ENCODE results near the gene BCAP31. TPM values are rescaled to one million over a fixed set of nuclear protein-coding genes. Genes with fewer than 3 reads are reported as not detected.
A peak's percentile ranks its signal among the peaks of the same experiment; 100 is the strongest.
"Not testable (repeated sequence)": the region's sequence is repeated elsewhere in the genome, so short reads cannot be mapped to it uniquely, and the experiment has no call there.

The BCAP31 gene
- total RNA-seq, 4 donors from 2014 or later: 86.6 to 177 (median 102) TPM

DNA sequence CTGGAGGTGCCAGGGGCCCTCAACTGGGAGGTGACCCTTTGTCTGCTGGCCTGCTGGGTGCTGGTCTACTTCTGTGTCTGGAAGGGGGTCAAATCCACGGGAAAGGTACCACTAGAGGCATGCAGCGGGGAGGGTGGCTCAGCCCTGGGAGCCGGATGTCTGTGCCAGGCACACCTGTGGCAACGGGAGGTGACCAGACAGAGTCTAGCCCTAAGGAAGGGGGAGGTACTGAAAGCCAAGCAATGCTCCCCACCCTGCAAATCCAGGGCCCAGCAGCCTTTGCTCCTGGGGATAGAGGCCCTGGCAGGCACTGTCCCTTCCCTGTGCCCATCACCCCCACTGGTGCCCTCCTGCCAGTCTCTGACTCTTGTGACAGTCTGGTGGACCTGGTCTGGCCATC is 32.2 kb downstream of the BCAP31 start:
- Histone ChIP-seq H3K4me1 (no peaks in the 10 kb centered on the region), H3K27ac (no peak overlapping the region), H3K27me3 (no peaks in the 10 kb centered on the region), H3K36me3 (no peaks in the 10 kb centered on the region), H3K9me3 (no peaks in the 10 kb centered on the region), H3K4me3 (no peak overlapping the region)
- TF ChIP-seq, protein P1, sequence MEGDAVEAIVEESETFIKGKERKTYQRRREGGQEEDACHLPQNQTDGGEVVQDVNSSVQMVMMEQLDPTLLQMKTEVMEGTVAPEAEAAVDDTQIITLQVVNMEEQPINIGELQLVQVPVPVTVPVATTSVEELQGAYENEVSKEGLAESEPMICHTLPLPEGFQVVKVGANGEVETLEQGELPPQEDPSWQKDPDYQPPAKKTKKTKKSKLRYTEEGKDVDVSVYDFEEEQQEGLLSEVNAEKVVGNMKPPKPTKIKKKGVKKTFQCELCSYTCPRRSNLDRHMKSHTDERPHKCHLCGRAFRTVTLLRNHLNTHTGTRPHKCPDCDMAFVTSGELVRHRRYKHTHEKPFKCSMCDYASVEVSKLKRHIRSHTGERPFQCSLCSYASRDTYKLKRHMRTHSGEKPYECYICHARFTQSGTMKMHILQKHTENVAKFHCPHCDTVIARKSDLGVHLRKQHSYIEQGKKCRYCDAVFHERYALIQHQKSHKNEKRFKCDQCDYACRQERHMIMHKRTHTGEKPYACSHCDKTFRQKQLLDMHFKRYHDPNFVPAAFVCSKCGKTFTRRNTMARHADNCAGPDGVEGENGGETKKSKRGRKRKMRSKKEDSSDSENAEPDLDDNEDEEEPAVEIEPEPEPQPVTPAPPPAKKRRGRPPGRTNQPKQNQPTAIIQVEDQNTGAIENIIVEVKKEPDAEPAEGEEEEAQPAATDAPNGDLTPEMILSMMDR (IDR thresholded peaks at IDR 0.05): no peak
- no peak for TF ChIP-seq POLR2A (IDR thresholded peaks at IDR 0.05)
- no peak for DNase-seq
- intact Hi-C loops (cut with DNase I; ENCODE audit: low total_unique reads): no loop called here

DNA sequence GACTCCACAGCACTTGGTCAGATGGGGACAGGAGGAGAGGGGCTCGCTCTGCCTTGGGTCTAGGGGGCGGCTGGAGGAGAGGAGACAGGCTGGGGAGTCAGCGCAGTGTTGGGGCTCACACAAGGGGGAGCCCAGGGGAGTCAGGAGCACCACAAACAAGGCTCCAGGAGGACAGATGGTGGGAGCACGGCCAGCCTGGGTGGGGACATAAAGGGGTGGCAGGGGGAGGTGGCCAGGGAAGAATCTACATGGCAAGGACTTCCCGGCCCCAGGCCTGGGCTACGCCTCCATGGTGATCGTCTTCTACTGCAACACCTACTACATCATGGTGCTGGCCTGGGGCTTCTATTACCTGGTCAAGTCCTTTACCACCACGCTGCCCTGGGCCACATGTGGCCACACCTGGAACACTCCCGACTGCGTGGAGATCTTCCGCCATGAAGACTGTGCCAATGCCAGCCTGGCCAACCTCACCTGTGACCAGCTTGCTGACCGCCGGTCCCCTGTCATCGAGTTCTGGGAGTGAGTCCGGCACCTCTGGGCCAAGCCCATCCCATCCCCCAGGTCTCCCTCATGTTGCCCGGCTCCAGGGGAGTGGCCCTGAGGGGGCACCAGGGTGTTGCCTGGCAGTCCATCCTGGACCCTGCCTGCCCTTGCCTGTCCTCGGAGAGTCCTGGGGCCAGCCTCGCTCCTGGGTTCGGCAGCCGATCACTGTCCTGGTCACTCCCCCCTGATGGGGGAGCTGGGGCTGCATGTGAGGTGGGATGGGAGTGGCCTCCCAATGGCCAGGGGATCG is 33.0 kb downstream of the BCAP31 start:
- H3K36me3 ChIP-seq; H3K9me3 ChIP-seq; H3K4me1 ChIP-seq; DNase-seq; H3K4me3 ChIP-seq; intact Hi-C loops (cut with DNase I; ENCODE audit: low total_unique reads); H3K27me3 ChIP-seq; H3K27ac ChIP-seq: not testable (repeated sequence)

DNA sequence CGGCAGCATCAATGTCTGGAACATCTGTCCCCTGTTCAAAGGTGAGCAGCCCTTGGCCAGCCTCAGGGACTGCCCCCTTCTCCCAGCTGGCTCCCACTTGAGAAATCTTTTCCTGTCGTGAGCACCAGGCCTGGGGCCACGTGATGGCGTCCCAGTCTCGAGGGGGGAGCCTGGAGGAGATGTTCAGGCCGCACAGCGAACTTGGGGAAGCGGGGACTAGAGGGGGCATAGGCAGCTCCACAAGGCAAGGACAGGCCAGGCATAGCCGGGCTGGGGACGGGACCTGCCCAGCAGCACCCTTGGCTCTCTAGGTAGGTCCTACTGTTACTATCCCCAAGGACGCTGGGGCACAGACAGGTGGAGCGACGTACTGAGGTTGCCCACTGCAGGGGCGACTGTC is 33.7 kb downstream of the BCAP31 start:
- TF ChIP-seq POLR2A (IDR thresholded peaks at IDR 0.05): no peak
- TF ChIP-seq, protein P1 (IDR thresholded peaks at IDR 0.05): no peak
- Histone ChIP-seq H3K27me3 (no peaks in the 10 kb centered on the region), H3K4me1 (no peaks in the 10 kb centered on the region), H3K4me3 (no peak overlapping the region), H3K36me3 (no peaks in the 10 kb centered on the region), H3K27ac (no peak overlapping the region), H3K9me3 (no peaks in the 10 kb centered on the region)
- no peak for DNase-seq
- intact Hi-C loops (cut with DNase I; ENCODE audit: low total_unique reads): no loop called here

DNA sequence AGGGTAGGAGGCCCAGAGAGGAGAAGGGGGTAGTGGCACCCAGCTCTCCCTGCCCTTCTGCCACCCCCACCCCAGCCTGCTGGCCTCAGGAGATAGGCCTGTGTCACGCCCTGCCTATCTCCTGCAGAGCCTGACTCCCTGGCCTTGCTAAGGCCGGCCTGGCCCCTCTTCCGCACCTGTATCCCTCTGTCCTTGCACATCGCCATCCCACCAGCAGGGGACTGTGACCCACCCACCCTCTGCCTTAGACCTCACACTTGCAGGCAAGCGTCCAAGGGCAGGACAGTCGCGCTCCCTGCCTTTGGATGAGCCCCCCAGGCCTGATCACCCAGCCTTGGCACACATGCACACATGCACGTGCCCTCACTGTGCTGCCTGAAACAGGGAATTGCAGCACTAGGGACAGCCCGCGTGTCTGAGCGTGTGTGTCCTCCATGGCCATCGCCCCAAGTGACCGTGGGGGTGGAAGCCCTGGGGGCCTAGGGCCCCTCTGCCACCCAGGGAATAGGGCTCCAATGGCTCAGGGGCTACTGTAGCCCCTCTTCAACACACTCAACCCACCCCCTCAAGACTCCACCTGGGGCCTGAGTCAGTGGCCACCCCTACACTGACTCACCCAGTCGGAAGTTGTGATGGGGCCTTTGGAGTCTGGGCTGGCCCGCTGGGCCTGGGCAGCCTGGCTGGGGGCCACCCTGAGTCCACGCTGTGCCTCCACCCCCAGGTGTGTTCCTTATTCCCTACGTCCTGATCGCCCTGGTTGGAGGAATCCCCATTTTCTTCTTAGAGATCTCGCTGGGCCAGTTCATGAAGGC is 34.3 kb downstream of the BCAP31 start:
- H3K9me3 ChIP-seq: no peaks in the 10 kb centered on the region
- no peaks in the 10 kb centered on the region for H3K27me3 ChIP-seq
- H3K27ac ChIP-seq: no peak overlapping the region
- TF ChIP-seq POLR2A (IDR thresholded peaks at IDR 0.05): no peak
- TF ChIP-seq, protein P1 (IDR thresholded peaks at IDR 0.05): no peak
- intact Hi-C loops (cut with DNase I; ENCODE audit: low total_unique reads): no loop called here
- no peak overlapping the region for H3K4me3 ChIP-seq
- no peak for DNase-seq
- H3K4me1 ChIP-seq: no peaks in the 10 kb centered on the region
- no peaks in the 10 kb centered on the region for H3K36me3 ChIP-seq

DNA sequence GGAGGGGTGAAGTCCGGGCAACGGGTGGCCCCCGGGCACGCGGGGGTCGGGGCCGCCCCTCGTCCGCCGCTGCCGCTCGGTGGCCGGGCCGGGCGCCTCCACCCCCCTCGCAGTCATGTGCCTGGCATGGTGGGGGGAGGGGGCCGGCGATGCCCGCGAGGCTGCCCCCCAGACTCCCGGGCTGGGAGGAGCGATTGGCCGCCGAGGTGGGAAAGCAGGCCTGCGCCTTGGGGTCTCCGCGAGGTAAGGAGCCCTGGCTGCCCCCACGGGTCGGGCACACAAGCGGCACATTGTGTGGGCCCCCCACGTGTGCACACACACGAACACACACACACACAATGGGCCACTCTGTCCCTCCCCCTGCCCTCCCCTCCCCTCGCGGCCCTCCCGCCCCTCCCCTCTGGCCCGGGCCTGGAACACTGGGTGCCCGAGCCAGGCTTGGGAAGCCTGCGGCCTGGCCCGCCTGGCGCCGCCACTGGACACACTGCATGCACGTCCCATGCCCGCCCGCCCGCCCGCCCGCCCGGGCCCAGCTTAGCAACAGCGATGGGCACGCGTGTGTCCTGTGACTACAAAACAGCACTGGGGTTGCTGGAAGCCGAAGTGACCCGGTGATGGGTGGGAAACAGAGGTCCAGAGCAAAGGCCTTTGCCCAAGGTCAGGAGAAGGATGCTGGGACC is 35.1 kb downstream of the BCAP31 start:
- Histone ChIP-seq H3K27me3 (no peaks in the 10 kb centered on the region), H3K4me3 (peak overlapping the region; percentile 4 to 46), H3K36me3 (no peaks in the 10 kb centered on the region), H3K4me1 (no peaks in the 10 kb centered on the region), H3K27ac (peak overlapping the region in 1 of 2 donors; percentile 73), H3K9me3 (no peaks in the 10 kb centered on the region)
- intact Hi-C loops (cut with DNase I; ENCODE audit: low total_unique reads): no loop called here
- DNase-seq: no peak
- TF ChIP-seq, protein P1 (IDR thresholded peaks at IDR 0.05): no peak
- no peak for TF ChIP-seq POLR2A (IDR thresholded peaks at IDR 0.05)
